Common myeloid progenitor, CD34-positive (primary cell): ENCODE measurements around the gene RPAP3.

Experiments
- CTCF ChIA-PET: fragments of 350-600 bp; sonication (Branson Sonifier 250); formaldehyde crosslinking; loops from one replicate; lab custom pipeline; 2021; ENCODE audit warnings: antibody characterized with exemption; lab: Charles Lee
- POLR2A ChIA-PET: fragments of 350-600 bp; sonication (Branson Sonifier 250); formaldehyde crosslinking; loops from one replicate; lab custom pipeline; 2021; ENCODE audit warnings: antibody characterized with exemption; lab: Charles Lee
- DNase-seq, 3 donors: peaks; one replicate each; pipeline versions ENCODE4 v3.0.0 to v3.0.0-alpha.2; 2013
- H3K27ac ChIP-seq, 2 experiments: 1 replicate in 1 of 2; 2 replicates in 1 of 2; pipeline ENCODE4 v1.7.0; 2013; ENCODE audit warnings: inconsistent platforms in 2 of 2, low read length in 2 of 2, mild to moderate bottlenecking in 2 of 2, low read depth in 1 of 2, moderate library complexity in 1 of 2; ENCODE audit not compliant: severe bottlenecking in 2 of 2, insufficient read depth in 1 of 2, poor library complexity in 1 of 2
- H3K27me3 ChIP-seq, 5 experiments: replicated peaks in 2 of 5; 1 replicate in 3 of 5; 2 replicates in 2 of 5; pipeline versions ENCODE4 v1.6.1 to v1.7.0; 2013; ENCODE audit warnings: low read length in 4 of 5, mild to moderate bottlenecking in 2 of 5, moderate library complexity in 2 of 5, inconsistent platforms in 1 of 5; ENCODE audit not compliant: insufficient read depth in 5 of 5, control insufficient read depth in 4 of 5
- H3K36me3 ChIP-seq, 4 experiments: 1 replicate in 2 of 4; 2 replicates in 2 of 4; pipeline versions ENCODE4 v1.6.1 to v1.7.0; 2013; ENCODE audit warnings: low read length in 3 of 4, control low read depth in 1 of 4, mild to moderate bottlenecking in 1 of 4; ENCODE audit not compliant: control insufficient read depth in 4 of 4, insufficient read depth in 4 of 4
- H3K4me1 ChIP-seq, 4 experiments: 1 replicate in 3 of 4; 2 replicates in 1 of 4; pipeline versions ENCODE4 v1.6.1 to v1.7.1; 2013; ENCODE audit warnings: low read length in 3 of 4, mild to moderate bottlenecking in 3 of 4, control low read depth in 1 of 4, inconsistent platforms in 1 of 4, moderate library complexity in 1 of 4; ENCODE audit not compliant: control insufficient read depth in 4 of 4, insufficient read depth in 4 of 4; ENCODE audit errors: control extremely low read depth in 1 of 4
- H3K4me3 ChIP-seq, 7 experiments: 1 replicate in 4 of 7; 2 replicates in 3 of 7; pipeline versions ENCODE4 v1.5.1 to v1.7.0; 2013; ENCODE audit warnings: mild to moderate bottlenecking in 7 of 7, low read length in 6 of 7, moderate library complexity in 6 of 7, inconsistent platforms in 2 of 7, low read depth in 2 of 7, control low read depth in 1 of 7; ENCODE audit not compliant: insufficient read depth in 4 of 7, control insufficient read depth in 1 of 7; ENCODE audit errors: extremely low read depth in 1 of 7
- H3K9me3 ChIP-seq, 5 experiments: 1 replicate in 4 of 5; 2 replicates in 1 of 5; pipeline versions ENCODE4 v1.6.1 to v1.7.1; 2013; ENCODE audit warnings: low read length in 4 of 5, mild to moderate bottlenecking in 2 of 5, inconsistent platforms in 1 of 5, low read depth in 1 of 5, moderate library complexity in 1 of 5; ENCODE audit not compliant: control insufficient read depth in 4 of 5, insufficient read depth in 2 of 5; ENCODE audit errors: control extremely low read depth in 1 of 5
- WGBS: methylation state at CpG from one replicate; pipeline ENCODE4 v1.1.5; 2013; ENCODE audit not compliant: insufficient coverage; 5-methylcytosine and 5-hydroxymethylcytosine counted together

Gene RPAP3

DNA sequence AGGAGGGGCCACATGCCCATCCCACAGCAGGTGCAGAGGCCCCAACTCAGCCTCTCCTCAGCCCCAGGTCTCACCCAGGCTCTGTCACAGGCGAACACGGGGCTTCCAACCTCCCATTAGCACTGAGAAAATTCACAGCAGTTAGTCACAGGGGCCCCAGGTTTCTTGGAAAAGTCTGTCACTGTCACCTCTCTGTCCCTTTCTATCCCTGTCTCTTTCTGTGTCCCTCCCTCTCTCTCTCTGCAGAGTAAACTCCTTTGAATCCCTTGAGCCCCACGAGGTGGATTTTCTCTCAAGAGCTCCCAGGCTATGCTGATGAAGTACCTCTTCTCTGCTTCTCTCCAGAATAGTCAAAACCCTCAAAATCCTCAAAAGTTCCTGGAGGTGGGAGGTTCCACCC lies 33.5 kb upstream of the RPAP3 start:
- Histone ChIP-seq H3K4me3 (no peak overlapping the region), H3K27me3 (no peaks in the 10 kb centered on the region), H3K27ac (no peak overlapping the region), H3K4me1 (peaks cover 4 to 32% (median 21%) of the 10 kb centered on the region in 4 experiments), H3K9me3 (no peaks in the 10 kb centered on the region), H3K36me3 (peaks cover 0 to 7% (median 1%) of the 10 kb centered on the region in 4 experiments)
- WGBS = 97% methylated on average over 3 of the region's 3 CpGs
- ChIA-PET POLR2A (no interaction called here), CTCF (interaction anchor here (6.4 to 35.4 kb wide), 6 partner anchors 7 to 96 kb away, joined by 73 to 1109 read pairs (median 164); partner anchors contain the start of genes ENDOU, RAPGEF3 and SLC48A1)
- DNase-seq = no peak

DNA sequence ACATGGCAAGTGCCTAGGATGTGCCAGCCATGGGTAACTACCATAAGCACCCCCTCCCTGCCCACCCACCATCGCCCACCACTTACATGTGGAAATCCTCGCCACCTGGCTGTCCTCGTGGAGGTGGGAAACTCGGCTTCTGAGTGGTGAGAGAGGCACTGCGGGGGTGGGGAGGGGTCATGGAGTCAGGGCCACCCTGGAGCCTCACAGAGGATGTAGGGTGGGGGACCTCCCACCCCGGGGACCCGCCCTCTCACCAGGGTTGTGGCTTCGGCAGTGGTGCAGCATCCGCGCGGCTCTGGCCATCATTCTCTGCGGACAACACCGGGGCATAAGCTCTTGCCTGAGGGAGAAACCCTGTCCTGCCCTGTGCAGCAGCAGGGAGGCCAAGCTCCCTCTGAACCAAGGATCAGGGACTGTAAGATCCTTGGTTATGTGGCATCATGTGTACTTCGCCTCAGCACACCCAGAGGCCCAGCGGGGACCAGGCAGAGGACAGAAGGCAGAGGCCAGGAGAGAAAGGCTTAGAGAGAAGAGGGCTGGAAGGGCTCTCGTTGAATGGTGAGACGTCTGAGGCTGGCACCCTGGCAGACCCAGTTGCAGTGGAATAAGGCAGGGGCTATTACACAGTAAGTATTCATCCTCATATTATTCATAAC lies 32.2 kb upstream of the RPAP3 start:
- Histone ChIP-seq H3K9me3 (no peaks in the 10 kb centered on the region), H3K36me3 (peaks cover 0 to 7% (median 1%) of the 10 kb centered on the region in 4 experiments), H3K4me3 (no peak overlapping the region), H3K27ac (no peak overlapping the region), H3K27me3 (no peaks in the 10 kb centered on the region), H3K4me1 (peaks cover 4 to 29% (median 21%) of the 10 kb centered on the region in 4 experiments)
- ChIA-PET CTCF (interaction anchor here (1.0 to 35.4 kb wide), 3 partner anchors 22 to 41 kb away, joined by 3 to 1109 read pairs (median 184); partner anchors contain the start of gene SLC48A1), POLR2A (no interaction called here)
- 96% methylated on average over 13 of the region's 17 CpGs for WGBS
- DNase-seq = no peak

DNA sequence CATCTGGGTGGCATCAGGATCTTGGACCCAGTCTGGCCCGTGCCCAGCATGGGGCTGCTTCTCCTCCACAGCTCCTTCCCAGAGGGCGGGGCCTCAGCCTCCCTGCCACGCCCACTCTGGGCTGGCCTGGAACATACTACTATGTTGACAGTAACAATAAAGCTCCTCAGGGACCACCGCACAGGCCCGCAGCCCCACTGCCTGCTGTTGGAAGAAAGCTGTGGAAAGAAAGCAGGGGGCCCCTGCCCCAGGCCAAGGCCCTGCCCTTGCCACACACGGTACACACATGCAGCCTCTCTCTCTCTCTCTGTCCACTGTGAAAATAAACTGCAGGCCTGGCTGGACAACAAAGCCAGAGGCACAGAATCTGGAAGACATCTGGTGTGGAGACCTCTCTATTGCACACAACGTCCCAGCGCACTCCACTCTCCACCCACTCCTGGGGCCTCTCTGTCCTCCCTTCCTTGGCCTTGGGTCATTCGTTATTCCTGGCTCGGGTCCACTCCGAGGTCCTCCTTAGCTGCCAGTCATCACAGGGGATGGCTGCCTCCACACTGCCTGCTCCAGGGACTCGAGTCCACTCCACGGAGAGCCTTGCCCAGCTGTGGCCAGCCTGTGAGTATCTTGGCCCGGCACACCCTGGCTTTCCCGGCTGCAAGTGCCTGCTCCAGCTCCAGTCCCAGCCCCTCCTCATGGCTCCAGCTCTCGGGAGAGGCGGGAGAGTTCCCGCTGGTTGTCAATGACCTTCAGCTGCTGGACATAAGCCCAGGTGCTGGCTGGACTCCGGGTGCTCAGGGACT lies 31.2 kb upstream of the RPAP3 start:
- DNase-seq = no peak
- peaks cover 0 to 7% (median 1%) of the 10 kb centered on the region in 4 experiments for H3K36me3 ChIP-seq
- WGBS = 96% methylated on average over 10 of the region's 19 CpGs
- CTCF ChIA-PET = interaction anchor here (0.9 to 35.4 kb wide), 8 partner anchors 7 to 42 kb away, joined by 3 to 1109 read pairs (median 6); partner anchors contain the start of genes ENDOU, RAPGEF3 and SLC48A1
- POLR2A ChIA-PET = no interaction called here
- no peak overlapping the region for H3K27ac ChIP-seq
- no peaks in the 10 kb centered on the region for H3K27me3 ChIP-seq
- peaks cover 4 to 25% (median 21%) of the 10 kb centered on the region in 4 experiments for H3K4me1 ChIP-seq
- H3K4me3 ChIP-seq = no peak overlapping the region
- H3K9me3 ChIP-seq = no peaks in the 10 kb centered on the region

DNA sequence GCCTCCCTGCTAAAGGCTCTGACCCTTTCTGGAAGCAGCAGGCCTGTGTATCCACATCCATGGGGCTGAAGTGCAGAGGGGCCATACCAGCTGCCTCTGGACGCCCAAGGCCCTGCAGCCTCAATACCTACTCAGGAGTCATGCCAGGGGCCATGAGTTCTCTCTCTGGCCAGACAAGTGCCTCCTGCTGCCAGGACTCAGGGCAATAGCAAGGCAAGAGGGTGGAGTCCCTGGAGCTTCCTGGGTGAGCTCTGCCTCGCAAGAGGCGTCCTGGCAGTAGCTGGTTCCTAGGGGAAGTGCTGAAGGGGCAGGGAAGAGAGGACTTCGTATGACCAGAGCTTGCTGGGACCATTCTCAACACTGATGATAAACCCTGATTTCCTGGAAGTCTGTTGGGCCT lies 30.4 kb upstream of the RPAP3 start:
- peaks cover 0 to 17% (median 14%) of the 10 kb centered on the region in 4 experiments for H3K4me1 ChIP-seq
- POLR2A ChIA-PET = interaction anchor here (0.5 kb wide), 1 partner anchor 37 kb away, joined by 7 read pairs; the partner anchor contains the start of gene SLC48A1
- no peaks in the 10 kb centered on the region for H3K9me3 ChIP-seq
- H3K27me3 ChIP-seq = no peaks in the 10 kb centered on the region
- no peak overlapping the region for H3K4me3 ChIP-seq
- H3K27ac ChIP-seq = no peak overlapping the region
- CTCF ChIA-PET = interaction anchor here (0.9 to 35.4 kb wide), 8 partner anchors 8 to 43 kb away, joined by 3 to 1109 read pairs (median 6); partner anchors contain the start of genes ENDOU, RAPGEF3 and SLC48A1
- no peak for DNase-seq
- 92% methylated on average over 4 of the region's 4 CpGs for WGBS
- peaks cover 0 to 7% (median 1%) of the 10 kb centered on the region in 4 experiments for H3K36me3 ChIP-seq

DNA sequence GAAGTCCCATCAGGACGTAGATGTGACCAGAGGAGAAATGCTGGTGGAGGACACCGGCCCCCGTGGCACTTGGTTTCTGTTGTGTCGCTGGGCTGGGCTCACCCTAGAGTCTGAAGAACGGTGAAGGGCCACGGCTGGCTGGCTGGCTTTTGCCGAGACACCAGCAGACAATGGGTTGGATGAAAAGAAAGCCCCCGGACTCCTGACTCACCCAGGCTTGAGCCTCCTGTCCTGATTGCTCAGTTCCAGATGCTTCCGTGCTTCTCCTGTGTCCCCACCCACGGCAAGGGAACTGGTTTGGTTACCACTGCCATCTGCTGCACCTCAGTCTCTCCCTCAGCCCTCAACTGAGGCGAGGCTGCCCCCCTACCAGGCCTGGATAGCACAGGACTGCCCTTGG lies 29.8 kb upstream of the RPAP3 start:
- WGBS = 95% methylated on average over 11 of the region's 11 CpGs
- DNase-seq = no peak
- Histone ChIP-seq H3K27me3 (no peaks in the 10 kb centered on the region), H3K27ac (no peak overlapping the region), H3K9me3 (no peaks in the 10 kb centered on the region), H3K36me3 (peaks cover 0 to 7% (median 1%) of the 10 kb centered on the region in 4 experiments), H3K4me1 (peaks cover 0 to 11% (median 9%) of the 10 kb centered on the region in 4 experiments), H3K4me3 (no peak overlapping the region)
- ChIA-PET CTCF (interaction anchor here (0.9 to 35.4 kb wide), 6 partner anchors 8 to 43 kb away, joined by 3 to 1109 read pairs (median 44); partner anchors contain the start of gene SLC48A1), POLR2A (no interaction called here)

DNA sequence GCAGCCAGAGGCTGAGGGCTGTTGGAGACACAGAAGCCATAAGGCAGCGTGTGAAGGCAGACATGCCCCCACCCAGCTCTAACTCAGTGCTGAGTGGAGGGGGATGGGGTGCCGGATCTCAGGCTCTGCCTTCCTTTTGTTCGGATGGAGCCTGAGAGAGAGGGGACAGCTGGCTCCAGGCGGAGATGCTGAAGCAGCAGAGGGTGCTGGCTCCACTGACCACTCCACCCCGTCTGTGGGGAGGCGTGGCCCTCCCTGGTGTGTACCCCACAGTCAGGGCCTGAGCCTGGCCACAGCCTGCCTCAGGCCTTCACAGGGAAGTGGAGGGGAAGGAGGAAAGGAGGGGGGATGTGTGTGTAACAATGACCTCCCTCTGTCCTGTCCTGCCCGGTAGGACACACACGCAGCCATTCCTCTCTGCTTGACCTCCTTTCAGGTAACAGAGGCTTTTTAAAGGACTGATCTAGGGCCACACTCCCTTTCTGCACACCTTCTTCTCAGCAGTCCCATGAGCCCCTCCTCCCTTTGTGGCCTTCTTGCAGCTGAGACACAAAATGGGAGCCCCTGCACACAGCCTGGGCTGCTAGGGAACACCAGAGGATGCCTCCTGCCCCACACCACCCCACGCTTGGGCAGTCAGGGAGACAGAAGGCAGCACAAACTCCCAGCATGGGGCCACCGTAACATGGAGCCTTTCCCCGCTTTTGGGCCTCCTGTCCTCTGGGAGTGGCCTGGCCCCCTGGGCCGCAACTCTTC lies 29.1 kb upstream of the RPAP3 start:
- ChIA-PET POLR2A (no interaction called here), CTCF (interaction anchor here (0.9 to 35.4 kb wide), 6 partner anchors 9 to 44 kb away, joined by 3 to 1109 read pairs (median 70); partner anchors contain the start of gene SLC48A1)
- DNase-seq = no peak
- Histone ChIP-seq H3K9me3 (no peaks in the 10 kb centered on the region), H3K4me1 (peaks cover 0 to 4% (median 1%) of the 10 kb centered on the region in 4 experiments), H3K27me3 (no peaks in the 10 kb centered on the region), H3K27ac (no peak overlapping the region), H3K36me3 (peaks cover 0 to 7% (median 1%) of the 10 kb centered on the region in 4 experiments), H3K4me3 (no peak overlapping the region)
- 97% methylated on average over 6 of the region's 12 CpGs for whole genome bisulfite sequencing
